ENCODE data around the gene SGIP1.

SGIP1 gene

DNA sequence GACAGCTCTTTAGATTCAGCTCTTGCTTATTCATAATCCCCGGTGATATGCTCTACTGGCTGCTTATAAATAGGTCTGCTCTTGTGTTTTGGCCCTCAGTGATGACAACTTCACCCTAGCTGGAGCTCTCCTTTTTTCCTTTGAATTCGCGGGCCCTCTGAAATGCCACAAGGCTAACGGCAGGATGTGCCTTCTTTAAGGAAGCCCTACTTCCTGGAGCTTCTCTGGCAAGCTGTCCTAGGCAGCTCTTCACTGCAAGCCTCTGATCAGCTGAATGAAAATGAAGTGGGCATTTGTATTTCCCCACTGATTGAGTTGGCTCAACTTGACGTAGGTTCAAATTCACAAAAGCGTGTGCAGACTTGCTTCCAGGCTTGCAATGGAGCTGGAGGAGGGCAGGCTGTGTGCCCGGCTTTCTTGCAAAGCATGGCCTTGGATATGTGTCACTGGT lies 22.2 kb downstream of the SGIP1 start:
- H3K4me1 ChIP-seq (ENCODE audit: insufficient read depth, low read length, severe bottlenecking) = no peaks in the 10 kb centered on the region
- TF ChIP-seq, protein P1, sequence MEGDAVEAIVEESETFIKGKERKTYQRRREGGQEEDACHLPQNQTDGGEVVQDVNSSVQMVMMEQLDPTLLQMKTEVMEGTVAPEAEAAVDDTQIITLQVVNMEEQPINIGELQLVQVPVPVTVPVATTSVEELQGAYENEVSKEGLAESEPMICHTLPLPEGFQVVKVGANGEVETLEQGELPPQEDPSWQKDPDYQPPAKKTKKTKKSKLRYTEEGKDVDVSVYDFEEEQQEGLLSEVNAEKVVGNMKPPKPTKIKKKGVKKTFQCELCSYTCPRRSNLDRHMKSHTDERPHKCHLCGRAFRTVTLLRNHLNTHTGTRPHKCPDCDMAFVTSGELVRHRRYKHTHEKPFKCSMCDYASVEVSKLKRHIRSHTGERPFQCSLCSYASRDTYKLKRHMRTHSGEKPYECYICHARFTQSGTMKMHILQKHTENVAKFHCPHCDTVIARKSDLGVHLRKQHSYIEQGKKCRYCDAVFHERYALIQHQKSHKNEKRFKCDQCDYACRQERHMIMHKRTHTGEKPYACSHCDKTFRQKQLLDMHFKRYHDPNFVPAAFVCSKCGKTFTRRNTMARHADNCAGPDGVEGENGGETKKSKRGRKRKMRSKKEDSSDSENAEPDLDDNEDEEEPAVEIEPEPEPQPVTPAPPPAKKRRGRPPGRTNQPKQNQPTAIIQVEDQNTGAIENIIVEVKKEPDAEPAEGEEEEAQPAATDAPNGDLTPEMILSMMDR (IDR thresholded peaks at IDR 0.05; ENCODE audit: low read length) = no peak
- no peak for TF ChIP-seq EZH2 (IDR thresholded peaks at IDR 0.05; ENCODE audit: borderline replicate concordance, low read length)
- H3K27ac ChIP-seq (ENCODE audit: low read depth, low read length, poor library complexity, severe bottlenecking) = no peak overlapping the region
- H3K4me2 ChIP-seq (ENCODE audit: low read length) = no peak overlapping the region
- H4K20me1 ChIP-seq (ENCODE audit: insufficient read depth, low read length) = no peaks in the 10 kb centered on the region
- H2AFZ ChIP-seq (ENCODE audit: low read length) = no peak overlapping the region
- no peak overlapping the region for H3K9ac ChIP-seq (ENCODE audit: low read length)
- H3K79me2 ChIP-seq (ENCODE audit: insufficient read depth, low read length) = no peaks in the 10 kb centered on the region
- no peaks in the 10 kb centered on the region for H3F3A ChIP-seq (ENCODE audit: insufficient read depth, low read length)
- H3K36me3 ChIP-seq (ENCODE audit: insufficient read depth, low read length) = no peaks in the 10 kb centered on the region
- H3K27me3 ChIP-seq (ENCODE audit: insufficient read depth, low read length) = no peaks in the 10 kb centered on the region
- H3K9me2 ChIP-seq (ENCODE audit: low read depth, low read length) = no peaks in the 10 kb centered on the region
- no peaks in the 10 kb centered on the region for H3K9me3 ChIP-seq (ENCODE audit: low read length)
- no peak overlapping the region for H3K4me3 ChIP-seq (ENCODE audit: low read depth, low read length, poor library complexity, severe bottlenecking)

DNA sequence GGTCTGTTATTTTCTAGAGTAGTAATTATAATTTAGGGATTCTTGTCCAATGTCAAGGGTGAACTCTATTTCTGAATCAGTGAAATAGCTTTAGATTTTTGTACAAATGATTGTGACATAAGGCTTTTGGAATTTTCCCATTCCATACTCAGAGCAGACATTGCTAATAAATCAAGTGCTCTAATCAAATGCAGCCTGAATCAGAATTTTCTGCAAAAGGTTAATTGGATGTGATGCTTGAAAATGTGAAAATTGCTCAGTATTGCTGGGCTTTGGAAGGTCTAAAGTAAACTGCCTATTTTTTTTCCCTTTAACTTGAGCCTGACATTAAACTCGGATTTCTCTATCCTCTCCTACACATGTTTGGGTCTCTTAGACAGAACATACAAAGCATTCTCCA lies 23.2 kb downstream of the SGIP1 start:
- H3K27me3 ChIP-seq (ENCODE audit: insufficient read depth, low read length) = no peaks in the 10 kb centered on the region
- no peaks in the 10 kb centered on the region for H3K9me3 ChIP-seq (ENCODE audit: low read length)
- H3K9ac ChIP-seq (ENCODE audit: low read length) = no peak overlapping the region
- no peaks in the 10 kb centered on the region for H3K79me2 ChIP-seq (ENCODE audit: insufficient read depth, low read length)
- H3F3A ChIP-seq (ENCODE audit: insufficient read depth, low read length) = no peaks in the 10 kb centered on the region
- no peaks in the 10 kb centered on the region for H4K20me1 ChIP-seq (ENCODE audit: insufficient read depth, low read length)
- no peak overlapping the region for H3K4me2 ChIP-seq (ENCODE audit: low read length)
- H3K4me3 ChIP-seq (ENCODE audit: low read depth, low read length, poor library complexity, severe bottlenecking) = no peak overlapping the region
- no peaks in the 10 kb centered on the region for H3K36me3 ChIP-seq (ENCODE audit: insufficient read depth, low read length)
- H3K4me1 ChIP-seq (ENCODE audit: insufficient read depth, low read length, severe bottlenecking) = no peaks in the 10 kb centered on the region
- H2AFZ ChIP-seq (ENCODE audit: low read length) = no peak overlapping the region
- TF ChIP-seq, protein P1 (IDR thresholded peaks at IDR 0.05; ENCODE audit: low read length) = no peak
- no peak for TF ChIP-seq EZH2 (IDR thresholded peaks at IDR 0.05; ENCODE audit: borderline replicate concordance, low read length)
- H3K27ac ChIP-seq (ENCODE audit: low read depth, low read length, poor library complexity, severe bottlenecking) = no peak overlapping the region
- H3K9me2 ChIP-seq (ENCODE audit: low read depth, low read length) = no peaks in the 10 kb centered on the region

DNA sequence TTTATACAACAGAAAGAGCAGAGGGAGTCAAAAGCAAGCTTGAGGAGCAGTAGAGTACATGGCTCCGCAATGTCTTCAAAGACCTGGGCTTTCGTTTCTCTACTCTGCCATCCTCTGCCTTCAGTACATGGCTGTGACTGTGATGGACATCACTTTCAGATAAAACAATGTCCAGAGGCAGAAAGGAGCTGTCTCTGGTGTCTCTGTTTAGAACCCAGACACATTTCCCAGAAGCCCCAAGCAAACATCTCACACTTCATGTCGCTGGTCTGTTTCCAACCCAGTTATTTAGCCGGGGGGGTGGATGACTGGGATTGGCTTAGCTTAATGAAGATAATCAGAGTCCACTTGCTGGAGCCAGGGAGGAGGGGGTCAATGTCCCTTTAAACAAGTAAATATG lies 25.6 kb downstream of the SGIP1 start:
- no peak for TF ChIP-seq EZH2 (IDR thresholded peaks at IDR 0.05; ENCODE audit: borderline replicate concordance, low read length)
- TF ChIP-seq, protein P1 (IDR thresholded peaks at IDR 0.05; ENCODE audit: low read length) = no peak
- Histone ChIP-seq H3K4me1 (ENCODE audit: insufficient read depth, low read length, severe bottlenecking) (no peaks in the 10 kb centered on the region), H3F3A (ENCODE audit: insufficient read depth, low read length) (no peaks in the 10 kb centered on the region), H3K79me2 (ENCODE audit: insufficient read depth, low read length) (no peaks in the 10 kb centered on the region), H3K4me2 (ENCODE audit: low read length) (no peak overlapping the region), H3K27me3 (ENCODE audit: insufficient read depth, low read length) (no peaks in the 10 kb centered on the region), H4K20me1 (ENCODE audit: insufficient read depth, low read length) (no peaks in the 10 kb centered on the region), H3K36me3 (ENCODE audit: insufficient read depth, low read length) (no peaks in the 10 kb centered on the region), H3K27ac (ENCODE audit: low read depth, low read length, poor library complexity, severe bottlenecking) (no peak overlapping the region), H3K4me3 (ENCODE audit: low read depth, low read length, poor library complexity, severe bottlenecking) (no peak overlapping the region), H3K9me3 (ENCODE audit: low read length) (no peaks in the 10 kb centered on the region), H3K9me2 (ENCODE audit: low read depth, low read length) (no peaks in the 10 kb centered on the region), H2AFZ (ENCODE audit: low read length) (no peak overlapping the region), H3K9ac (ENCODE audit: low read length) (no peak overlapping the region)
